ENCODE results near the gene CYB5R4. TPM values are rescaled to one million over a fixed set of nuclear protein-coding genes. Genes with fewer than 3 reads are reported as not detected.
"Not testable (repeated sequence)": the region's sequence is repeated elsewhere in the genome, so short reads cannot be mapped to it uniquely, and the experiment has no call there.

The CYB5R4 gene
- total RNA-seq, 1 donor from 2014 or later: 8.6 TPM

- no peaks in the 10 kb centered on the region for H3K9me3 Mint-ChIP-seq
- no peaks in the 10 kb centered on the region for H3K27me3 Mint-ChIP-seq (ENCODE audit: low read depth)
- DNase-seq (ENCODE audit: low spot score in 2 of 2, unreplicated experiment in 2 of 2): no peak
- no peak overlapping the region for H3K27ac Mint-ChIP-seq
- peaks cover 6% of the 10 kb centered on the region for H3K4me1 Mint-ChIP-seq
- no peak overlapping the region for H3K4me3 Mint-ChIP-seq
- no peaks in the 10 kb centered on the region for H3K36me3 Mint-ChIP-seq
- no peak for TF ChIP-seq CTCF (IDR thresholded peaks at IDR 0.05; ENCODE audit: unreplicated experiment)
Measured at GRCh38 chr6:83914953-83915352, 55.5 kb downstream of the CYB5R4 start.

GRCh38 chr6:83917001-83917400, 57.5 kb downstream of the CYB5R4 start:
- TF ChIP-seq CTCF (IDR thresholded peaks at IDR 0.05; ENCODE audit: unreplicated experiment): no peak
- no peaks in the 10 kb centered on the region for H3K9me3 Mint-ChIP-seq
- no peak for DNase-seq (ENCODE audit: low spot score in 2 of 2, unreplicated experiment in 2 of 2)
- no peaks in the 10 kb centered on the region for H3K27me3 Mint-ChIP-seq (ENCODE audit: low read depth)
- no peaks in the 10 kb centered on the region for H3K4me1 Mint-ChIP-seq
- H3K27ac Mint-ChIP-seq: no peak overlapping the region
- H3K36me3 Mint-ChIP-seq: no peaks in the 10 kb centered on the region
- no peak overlapping the region for H3K4me3 Mint-ChIP-seq

GRCh38 chr6:83920017-83920416, 60.5 kb downstream of the CYB5R4 start:
- Mint-ChIP-seq H3K36me3 (peaks cover 12% of the 10 kb centered on the region), H3K4me1 (no peaks in the 10 kb centered on the region), H3K4me3 (no peak overlapping the region), H3K27ac (no peak overlapping the region), H3K9me3 (peaks cover 2% of the 10 kb centered on the region), H3K27me3 (ENCODE audit: low read depth) (no peaks in the 10 kb centered on the region)
- no peak for DNase-seq (ENCODE audit: low spot score in 2 of 2, unreplicated experiment in 2 of 2)
- TF ChIP-seq CTCF (IDR thresholded peaks at IDR 0.05; ENCODE audit: unreplicated experiment): no peak

- H3K4me3 Mint-ChIP-seq: no peak overlapping the region
- H3K4me1 Mint-ChIP-seq: no peaks in the 10 kb centered on the region
- no peak for DNase-seq (ENCODE audit: low spot score in 2 of 2, unreplicated experiment in 2 of 2)
- no peak overlapping the region for H3K27ac Mint-ChIP-seq
- H3K27me3 Mint-ChIP-seq (ENCODE audit: low read depth): no peaks in the 10 kb centered on the region
- peaks cover 21% of the 10 kb centered on the region for H3K36me3 Mint-ChIP-seq
- no peak for TF ChIP-seq CTCF (IDR thresholded peaks at IDR 0.05; ENCODE audit: unreplicated experiment)
- H3K9me3 Mint-ChIP-seq: peaks cover 10% of the 10 kb centered on the region
Measured at GRCh38 chr6:83921315-83921714, 61.8 kb downstream of the CYB5R4 start.

- H3K36me3 Mint-ChIP-seq: peaks cover 31% of the 10 kb centered on the region
- no peaks in the 10 kb centered on the region for H3K4me1 Mint-ChIP-seq
- no peaks in the 10 kb centered on the region for H3K27me3 Mint-ChIP-seq (ENCODE audit: low read depth)
- no peak for DNase-seq (ENCODE audit: low spot score in 2 of 2, unreplicated experiment in 2 of 2)
- no peak for TF ChIP-seq CTCF (IDR thresholded peaks at IDR 0.05; ENCODE audit: unreplicated experiment)
- H3K27ac Mint-ChIP-seq: no peak overlapping the region
- H3K4me3 Mint-ChIP-seq: no peak overlapping the region
- H3K9me3 Mint-ChIP-seq: peaks cover 10% of the 10 kb centered on the region
Measured at GRCh38 chr6:83927470-83927869, 68.0 kb downstream of the CYB5R4 start.

GRCh38 chr6:83928286-83928685, 68.8 kb downstream of the CYB5R4 start:
- no peaks in the 10 kb centered on the region for H3K27me3 Mint-ChIP-seq (ENCODE audit: low read depth)
- no peaks in the 10 kb centered on the region for H3K4me1 Mint-ChIP-seq
- no peak overlapping the region for H3K4me3 Mint-ChIP-seq

GRCh38 chr6:83946201-83946833, 86.8 kb downstream of the CYB5R4 start:
- not testable (repeated sequence) for H3K27ac Mint-ChIP-seq; DNase-seq (ENCODE audit: low spot score in 2 of 2, unreplicated experiment in 2 of 2); H3K27me3 Mint-ChIP-seq (ENCODE audit: low read depth); H3K4me3 Mint-ChIP-seq; H3K4me1 Mint-ChIP-seq
- Mint-ChIP-seq H3K9me3 (peaks cover 42% of the 10 kb centered on the region), H3K36me3 (peaks cover 21% of the 10 kb centered on the region)

More at GRCh38 chr6:83928286-83928685, 68.8 kb downstream of the CYB5R4 start:
- Mint-ChIP-seq H3K9me3 (peaks cover 10% of the 10 kb centered on the region), H3K27ac (no peak overlapping the region), H3K36me3 (peaks cover 30% of the 10 kb centered on the region)
- DNase-seq (ENCODE audit: low spot score in 2 of 2, unreplicated experiment in 2 of 2): no peak
- TF ChIP-seq CTCF (IDR thresholded peaks at IDR 0.05; ENCODE audit: unreplicated experiment): no peak

GRCh38 chr6:83947983-83948382, 88.5 kb downstream of the CYB5R4 start:
- H3K4me1 Mint-ChIP-seq: not testable (repeated sequence)

More at GRCh38 chr6:83947983-83948382, 88.5 kb downstream of the CYB5R4 start:
- not testable (repeated sequence) for H3K27ac Mint-ChIP-seq; DNase-seq (ENCODE audit: low spot score in 2 of 2, unreplicated experiment in 2 of 2); H3K27me3 Mint-ChIP-seq (ENCODE audit: low read depth); H3K36me3 Mint-ChIP-seq; H3K4me3 Mint-ChIP-seq
- peaks cover 42% of the 10 kb centered on the region for H3K9me3 Mint-ChIP-seq

Data from mesothelial cell of epicardium (in vitro differentiated cells).